ENCODE measurements around the gene RASA2. TPM values are rescaled to one million over a fixed set of nuclear protein-coding genes. Genes with fewer than 3 reads are reported as not detected.
A peak's percentile ranks its signal among the peaks of the same experiment; 100 is the strongest.

The RASA2 gene
- total and polyA plus RNA-seq, 2 of the 4 experiments (the other 2 are of a cell fraction), result 6.1 to 14.0 TPM

DNA sequence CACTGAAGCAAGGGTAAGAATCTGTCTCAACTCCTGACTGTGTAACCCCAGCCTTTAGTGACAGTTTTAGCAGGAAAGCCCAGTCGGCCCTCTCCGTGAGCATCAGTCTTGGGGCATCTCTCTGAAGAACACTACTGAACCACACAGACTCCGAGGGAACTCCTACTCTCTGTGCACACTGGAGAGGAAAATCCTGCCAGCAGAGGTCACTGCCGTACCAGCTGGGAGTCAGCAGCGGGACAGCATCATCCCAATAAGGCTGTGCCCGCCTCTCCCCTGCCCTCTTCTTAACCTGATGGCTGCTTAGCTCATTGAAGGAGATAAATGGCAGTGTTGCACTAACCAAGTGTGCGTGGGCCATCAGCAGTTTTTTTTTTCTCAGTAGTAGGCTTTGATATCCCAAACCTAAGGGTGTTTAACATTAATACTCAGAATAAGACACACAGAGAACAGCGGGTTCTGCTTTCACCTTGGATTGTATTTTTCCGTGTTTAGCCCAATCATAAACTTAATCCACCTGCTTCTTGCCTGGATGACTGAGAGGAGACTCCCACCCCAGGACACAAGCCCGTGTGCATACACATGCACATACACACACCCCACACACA, 26.6 kb upstream of the RASA2 start (continued):
- TF ChIP-seq, protein P1, sequence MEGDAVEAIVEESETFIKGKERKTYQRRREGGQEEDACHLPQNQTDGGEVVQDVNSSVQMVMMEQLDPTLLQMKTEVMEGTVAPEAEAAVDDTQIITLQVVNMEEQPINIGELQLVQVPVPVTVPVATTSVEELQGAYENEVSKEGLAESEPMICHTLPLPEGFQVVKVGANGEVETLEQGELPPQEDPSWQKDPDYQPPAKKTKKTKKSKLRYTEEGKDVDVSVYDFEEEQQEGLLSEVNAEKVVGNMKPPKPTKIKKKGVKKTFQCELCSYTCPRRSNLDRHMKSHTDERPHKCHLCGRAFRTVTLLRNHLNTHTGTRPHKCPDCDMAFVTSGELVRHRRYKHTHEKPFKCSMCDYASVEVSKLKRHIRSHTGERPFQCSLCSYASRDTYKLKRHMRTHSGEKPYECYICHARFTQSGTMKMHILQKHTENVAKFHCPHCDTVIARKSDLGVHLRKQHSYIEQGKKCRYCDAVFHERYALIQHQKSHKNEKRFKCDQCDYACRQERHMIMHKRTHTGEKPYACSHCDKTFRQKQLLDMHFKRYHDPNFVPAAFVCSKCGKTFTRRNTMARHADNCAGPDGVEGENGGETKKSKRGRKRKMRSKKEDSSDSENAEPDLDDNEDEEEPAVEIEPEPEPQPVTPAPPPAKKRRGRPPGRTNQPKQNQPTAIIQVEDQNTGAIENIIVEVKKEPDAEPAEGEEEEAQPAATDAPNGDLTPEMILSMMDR (conservative IDR thresholded peaks at IDR 0.05; ENCODE audit: low read depth, low read length), result peak; percentile 98

DNA sequence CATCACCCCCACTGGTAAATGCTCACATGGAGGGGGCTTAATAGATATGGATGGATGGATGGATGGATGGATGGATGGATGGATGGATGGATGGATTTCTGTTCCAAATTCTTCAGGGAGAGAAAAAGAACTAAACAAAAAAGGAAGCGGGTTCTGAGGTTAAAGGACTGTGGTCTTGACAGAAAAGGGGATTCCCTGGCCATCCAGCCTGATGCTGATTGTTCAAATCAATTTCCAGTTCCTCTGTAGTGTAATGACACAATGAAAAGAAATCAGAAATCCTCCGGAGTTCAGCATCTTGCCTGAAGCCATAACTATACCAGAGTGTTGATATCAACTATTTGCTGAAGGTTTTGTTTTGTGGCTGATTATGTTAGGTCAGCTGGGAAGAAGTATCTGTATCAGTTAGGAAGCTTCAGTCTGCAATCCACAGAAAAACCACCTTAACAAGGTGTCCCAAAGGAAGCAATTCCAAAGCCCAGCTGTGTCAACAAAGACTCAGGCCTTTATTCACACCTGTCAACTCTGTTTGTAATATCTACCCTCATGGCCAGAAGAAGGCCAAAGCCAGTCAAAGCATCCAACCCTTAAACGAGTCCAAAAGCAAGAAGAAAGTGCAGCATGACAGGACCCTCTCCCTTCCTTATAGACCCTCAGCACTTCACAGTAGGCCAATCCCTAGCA, 24.5 kb upstream of the RASA2 start:
- Histone ChIP-seq H3K4me1 (ENCODE audit: control insufficient read depth, insufficient read depth, low read length) (peaks cover 6% of the 10 kb centered on the region), H4K5ac (ENCODE audit: low read depth, low read length) (no peak overlapping the region), H3K56ac (ENCODE audit: extremely low read depth, insufficient read depth, low read length) (no peak overlapping the region), H4K20me1 (ENCODE audit: insufficient read depth, low read length) (no peaks in the 10 kb centered on the region), H3K9ac (ENCODE audit: low read depth, low read length) (no peak overlapping the region), H3K23ac (ENCODE audit: low read depth, low read length) (no peak overlapping the region), H2AK5ac (ENCODE audit: low read depth, low read length) (no peak overlapping the region), H3K4me2 (ENCODE audit: low read depth, low read length) (no peak overlapping the region), H3K9me1 (ENCODE audit: insufficient read depth, low read length) (peaks cover 4% of the 10 kb centered on the region), H2BK5ac (ENCODE audit: low read depth, low read length, poor library complexity, severe bottlenecking) (no peak overlapping the region), H3K4ac (ENCODE audit: low read depth, low read length) (no peak overlapping the region), H3K79me1 (ENCODE audit: low read depth in 1 of 2, low read length in 2 of 2) (no peaks in the 10 kb centered on the region; a peak in 1 of 4 replicates), H3K27ac (ENCODE audit: insufficient read depth, low read length) (no peak overlapping the region), H3K9me3 (ENCODE audit: control insufficient read depth, insufficient read depth, low read length) (no peaks in the 10 kb centered on the region), H2AK9ac (replicated peaks; ENCODE audit: low read depth, low read length, poor library complexity) (no peak overlapping the region), H3K36me3 (ENCODE audit: control insufficient read depth, insufficient read depth, low read length) (no peaks in the 10 kb centered on the region), H4K8ac (ENCODE audit: low read depth in 2 of 2, low read length in 2 of 2) (no peak overlapping the region), H3K27me3 (ENCODE audit: control insufficient read depth, insufficient read depth, low read length) (no peaks in the 10 kb centered on the region), H3K18ac (ENCODE audit: low read depth, low read length) (no peak overlapping the region), H3K4me3 (ENCODE audit: insufficient read depth, low read depth, low read length) (no peak overlapping the region), H2BK120ac (ENCODE audit: low read depth, low read length) (no peak overlapping the region), H2AFZ (replicated peaks; ENCODE audit: low read length, poor library complexity) (no peak overlapping the region), H2BK15ac (ENCODE audit: low read depth, low read length) (no peak overlapping the region), H2BK20ac (ENCODE audit: low read depth, low read length) (no peak overlapping the region), H4K91ac (ENCODE audit: insufficient read depth, low read depth, low read length) (no peak overlapping the region), H3K14ac (replicated peaks; ENCODE audit: low read depth, low read length) (0 out of 2 replicates have a peak overlapping the region, but pooled peaks have one; percentile 30)
- POLR2A ChIA-PET (ENCODE audit: unreplicated experiment), result no interaction called here
- CTCF ChIA-PET, result interaction anchor here (5.1 kb wide), 1 partner anchor 99 kb away, joined by 41 read pairs; no protein-coding TSS in a partner anchor
- intact Hi-C loops (cut with micrococcal nuclease), result loop anchor here (5.0 to 10.0 kb wide), 2 partner anchors 272 to 535 kb away; partner anchors contain the start of gene RNF7
- dilution Hi-C loops (cut with HindIII; ENCODE audit: low sequenced_read_pairs, unreplicated experiment), result no loop called here
- BruUV-seq (replicated peaks), result no TSS peak
- DNase-seq (no peak), ATAC-seq (ENCODE audit: low read depth) (no peak)
- no CpG with 5 or more reads among the region's 3 CpGs for WGBS, 2 experiments (ENCODE audit: extremely low coverage in 2 of 2, insufficient read length in 1 of 2)
- in situ Hi-C loops (cut with MboI; ENCODE audit: low sequenced_read_pairs), result loop anchor here (5.0 kb wide), 1 partner anchor 95 kb away; no protein-coding TSS in a partner anchor
- TF ChIP-seq BHLHE40 (IDR thresholded peaks at IDR 0.05; ENCODE audit: low read depth, low read length) (no peak), RAD21 (IDR thresholded peaks at IDR 0.05; ENCODE audit: low read length) (no peak), NFE2L2 (IDR thresholded peaks at IDR 0.05; ENCODE audit: low read depth, low read length) (no peak), RFX5 (IDR thresholded peaks at IDR 0.05; ENCODE audit: low read depth, low read length) (no peak), MAFK (IDR thresholded peaks at IDR 0.05; ENCODE audit: low read depth, low read length) (no peak), CHD1 (IDR thresholded peaks at IDR 0.05; ENCODE audit: low read depth, low read length) (no peak), MAZ (IDR thresholded peaks at IDR 0.05; ENCODE audit: borderline replicate concordance, low read depth, low read length) (no peak), FOS (IDR thresholded peaks at IDR 0.05; ENCODE audit: low read depth, low read length) (no peak), POLR2A (IDR thresholded peaks at IDR 0.05; ENCODE audit: low read depth, low read length) (no peak)
- TF ChIP-seq, protein P1 (conservative IDR thresholded peaks at IDR 0.05; ENCODE audit: low read depth, low read length), result no peak
